Measurements from ENCODE around the gene NUP50. TPM values are rescaled to one million over a fixed set of nuclear protein-coding genes. Genes with fewer than 3 reads are reported as not detected.

The NUP50 gene, protein sequence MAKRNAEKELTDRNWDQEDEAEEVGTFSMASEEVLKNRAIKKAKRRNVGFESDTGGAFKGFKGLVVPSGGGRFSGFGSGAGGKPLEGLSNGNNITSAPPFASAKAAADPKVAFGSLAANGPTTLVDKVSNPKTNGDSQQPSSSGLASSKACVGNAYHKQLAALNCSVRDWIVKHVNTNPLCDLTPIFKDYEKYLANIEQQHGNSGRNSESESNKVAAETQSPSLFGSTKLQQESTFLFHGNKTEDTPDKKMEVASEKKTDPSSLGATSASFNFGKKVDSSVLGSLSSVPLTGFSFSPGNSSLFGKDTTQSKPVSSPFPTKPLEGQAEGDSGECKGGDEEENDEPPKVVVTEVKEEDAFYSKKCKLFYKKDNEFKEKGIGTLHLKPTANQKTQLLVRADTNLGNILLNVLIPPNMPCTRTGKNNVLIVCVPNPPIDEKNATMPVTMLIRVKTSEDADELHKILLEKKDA
- total RNA-seq: 100 to 1,000 TPM; 180 to 183 TPM

DNA sequence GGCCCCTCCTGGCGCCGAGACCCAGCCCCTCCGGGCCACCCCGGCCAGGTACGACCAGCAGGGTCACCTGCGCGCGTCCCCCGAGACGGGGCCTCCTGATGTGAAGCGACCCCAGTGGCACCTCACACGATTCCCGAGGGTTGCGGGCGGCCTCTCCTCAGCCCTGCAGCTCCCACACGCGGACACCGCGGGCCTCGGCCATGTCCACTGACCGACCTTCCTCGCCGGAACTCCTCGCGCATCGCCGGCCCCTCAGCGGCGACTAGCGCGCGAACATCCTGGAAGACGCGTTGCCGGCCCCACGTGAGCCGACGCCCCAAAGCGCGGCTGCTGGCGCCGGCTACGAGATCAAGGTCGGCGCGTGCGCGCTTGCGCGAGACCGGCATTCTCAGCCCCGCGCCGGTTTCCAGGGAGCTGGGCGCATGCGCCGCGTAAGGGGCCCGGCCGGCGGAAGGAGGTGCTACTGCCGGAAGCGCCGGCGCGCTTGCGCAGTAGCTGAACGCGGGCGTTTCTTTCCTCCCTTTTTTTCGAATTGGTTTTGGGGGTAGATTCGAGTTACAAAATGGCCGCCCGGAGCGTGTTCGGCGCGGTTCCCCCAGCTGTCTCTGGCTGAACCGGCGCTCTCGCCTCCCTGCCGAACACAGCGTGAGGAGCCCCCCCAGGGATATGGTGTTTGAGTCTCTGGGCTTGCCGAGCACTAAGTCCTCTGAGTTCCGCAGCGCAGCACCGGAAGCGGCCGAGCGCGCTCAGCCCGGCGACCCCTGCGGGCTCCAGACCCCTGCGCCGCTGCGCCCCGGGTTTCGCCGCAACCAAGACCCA, at the start of gene NUP50:
TSS of gene NUP50 (plus strand) at position 475 of the 819 bp plus-strand sequence. CDS start 4,253 bp downstream, outside the sequence.
- peaks cover 60% of the 10 kb centered on the region for H3K4me1 Mint-ChIP-seq
- ChIA-PET POLR2A (interaction anchor here (0.9 kb wide), 1 partner anchor 10 kb away, joined by 3 read pairs; no protein-coding TSS in a partner anchor), CTCF (interaction anchor here (0.9 to 1.7 kb wide), 4 partner anchors 10 to 479 kb away, joined by 3 to 7 read pairs (median 4); no protein-coding TSS in a partner anchor)
- DNase-seq: peak; percentile 95
- peak within 1 kb of the TSS; percentile 91 for H3K4me3 Mint-ChIP-seq
- peak within 1 kb of the TSS; percentile 96 for H3K27ac Mint-ChIP-seq
- no peaks in the 10 kb centered on the region for H3K27me3 Mint-ChIP-seq
- H3K36me3 Mint-ChIP-seq (ENCODE audit: low read depth): peaks cover 34% of the 10 kb centered on the region
- H3K9me3 Mint-ChIP-seq: no peaks in the 10 kb centered on the region

DNA sequence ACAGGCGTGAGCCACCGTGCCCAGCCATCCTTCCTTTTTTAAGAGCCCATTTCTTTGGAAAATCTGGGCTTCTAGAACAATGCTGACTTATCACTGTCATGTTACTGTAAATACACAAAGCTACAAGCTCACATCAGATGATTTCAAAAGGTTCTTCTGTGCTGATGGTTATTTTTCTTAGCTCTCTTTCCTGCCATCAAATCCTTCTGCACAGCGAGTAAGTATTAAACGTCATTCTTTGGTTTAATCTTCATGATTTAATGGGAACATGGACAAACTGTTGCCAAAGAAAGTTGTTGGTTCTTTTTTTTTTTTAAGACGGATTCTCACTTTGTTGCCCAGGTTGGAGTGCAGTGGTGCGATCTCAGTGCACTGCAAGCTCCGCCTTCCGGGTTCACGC, 43.3 kb upstream of the NUP50 start:
- no peak overlapping the region for H3K4me3 Mint-ChIP-seq
- ChIA-PET POLR2A (no interaction called here), CTCF (interaction anchor here (0.6 to 1.6 kb wide), 2 partner anchors 12 to 132 kb away, joined by 3 to 4 read pairs; no protein-coding TSS in a partner anchor)
- DNase-seq: no peak
- H3K36me3 Mint-ChIP-seq (ENCODE audit: low read depth): no peaks in the 10 kb centered on the region
- H3K27me3 Mint-ChIP-seq: no peaks in the 10 kb centered on the region
- no peaks in the 10 kb centered on the region for H3K9me3 Mint-ChIP-seq
- H3K27ac Mint-ChIP-seq: no peak overlapping the region
- no peaks in the 10 kb centered on the region for H3K4me1 Mint-ChIP-seq

DNA sequence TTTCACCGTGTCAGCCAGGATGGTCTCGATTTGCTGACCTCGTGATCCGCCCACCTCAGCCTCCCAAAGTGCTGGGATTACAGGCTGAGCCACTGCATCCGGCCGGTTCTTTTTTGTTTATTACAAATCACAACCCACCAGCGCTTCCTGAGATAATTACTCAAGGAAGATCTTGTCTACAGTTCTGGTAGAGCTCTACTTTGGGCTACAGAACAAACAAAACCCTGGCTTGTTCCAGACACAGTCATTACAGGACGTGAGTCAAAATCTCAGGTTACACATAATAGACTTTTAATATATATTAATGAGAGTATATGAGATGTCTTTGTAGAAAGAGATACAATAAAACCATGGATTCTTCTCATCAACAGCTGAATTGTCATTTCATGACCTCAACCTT, 42.8 kb upstream of the NUP50 start:
- no peaks in the 10 kb centered on the region for H3K9me3 Mint-ChIP-seq
- DNase-seq: no peak
- H3K36me3 Mint-ChIP-seq (ENCODE audit: low read depth): no peaks in the 10 kb centered on the region
- no peaks in the 10 kb centered on the region for H3K4me1 Mint-ChIP-seq
- no peaks in the 10 kb centered on the region for H3K27me3 Mint-ChIP-seq
- ChIA-PET CTCF (interaction anchor here (1.6 kb wide), 1 partner anchor 13 kb away, joined by 4 read pairs; no protein-coding TSS in a partner anchor), POLR2A (no interaction called here)
- no peak overlapping the region for H3K27ac Mint-ChIP-seq
- no peak overlapping the region for H3K4me3 Mint-ChIP-seq

DNA sequence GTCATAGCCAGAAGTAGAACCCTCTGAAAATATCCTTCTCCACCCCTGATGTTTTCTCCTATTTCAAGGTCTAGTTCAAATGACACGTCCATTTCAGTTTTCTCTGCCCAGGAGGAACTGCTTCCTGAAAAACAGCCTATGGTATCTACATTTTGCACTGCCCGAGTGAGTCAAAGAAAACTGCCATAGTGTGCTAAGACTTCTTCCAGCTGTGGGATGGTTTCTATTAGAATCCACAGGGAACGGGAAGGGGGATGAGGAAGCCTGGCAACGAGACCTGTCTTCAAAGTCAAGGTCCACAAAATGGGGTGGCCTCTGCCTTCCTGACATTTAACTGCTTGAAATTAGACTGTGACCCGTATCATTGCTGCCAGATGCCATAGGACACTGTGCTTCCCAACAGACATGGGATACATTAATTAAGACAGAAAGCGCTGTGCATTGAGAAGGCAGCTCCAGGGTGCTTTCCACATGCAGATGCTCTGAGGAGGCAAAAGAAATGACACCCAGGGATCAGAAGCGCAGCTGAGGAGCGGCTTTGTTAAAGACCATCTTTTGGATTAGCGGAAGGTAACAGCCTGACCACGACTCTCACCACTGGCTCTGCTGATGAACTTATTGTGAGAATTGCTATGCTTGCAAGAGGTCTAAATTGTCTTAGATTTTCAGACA, 39.4 kb upstream of the NUP50 start:
- no peak for DNase-seq
- Mint-ChIP-seq H3K4me3 (no peak overlapping the region), H3K27me3 (no peaks in the 10 kb centered on the region), H3K36me3 (ENCODE audit: low read depth) (no peaks in the 10 kb centered on the region), H3K27ac (no peak overlapping the region), H3K9me3 (no peaks in the 10 kb centered on the region), H3K4me1 (peaks cover 4% of the 10 kb centered on the region)
- CTCF ChIA-PET: no interaction called here
- POLR2A ChIA-PET: no interaction called here

DNA sequence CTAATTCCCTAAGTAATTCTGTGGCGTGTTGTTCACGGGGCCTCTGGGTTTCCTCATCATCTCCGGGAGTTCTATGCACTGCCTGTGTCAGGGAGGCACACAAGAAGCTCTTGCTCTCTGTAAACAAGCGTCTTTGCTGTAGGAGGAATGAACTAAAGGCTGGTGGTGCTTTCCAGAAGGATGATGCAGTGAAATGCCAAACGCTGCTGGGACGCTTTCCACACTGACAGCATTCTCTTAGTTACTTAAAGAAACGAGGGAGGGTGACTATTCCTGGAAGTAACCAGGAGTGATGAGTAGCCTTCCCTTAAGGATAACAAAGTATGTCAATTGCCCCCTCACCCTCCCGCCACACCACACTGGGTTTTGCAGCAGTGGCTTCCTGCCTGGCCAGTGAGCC, 38.5 kb upstream of the NUP50 start:
- Mint-ChIP-seq H3K4me1 (peaks cover 13% of the 10 kb centered on the region), H3K9me3 (no peaks in the 10 kb centered on the region), H3K36me3 (ENCODE audit: low read depth) (no peaks in the 10 kb centered on the region), H3K4me3 (no peak overlapping the region), H3K27me3 (no peaks in the 10 kb centered on the region), H3K27ac (no peak overlapping the region)
- ChIA-PET POLR2A (no interaction called here), CTCF (no interaction called here)
- DNase-seq: no peak

DNA sequence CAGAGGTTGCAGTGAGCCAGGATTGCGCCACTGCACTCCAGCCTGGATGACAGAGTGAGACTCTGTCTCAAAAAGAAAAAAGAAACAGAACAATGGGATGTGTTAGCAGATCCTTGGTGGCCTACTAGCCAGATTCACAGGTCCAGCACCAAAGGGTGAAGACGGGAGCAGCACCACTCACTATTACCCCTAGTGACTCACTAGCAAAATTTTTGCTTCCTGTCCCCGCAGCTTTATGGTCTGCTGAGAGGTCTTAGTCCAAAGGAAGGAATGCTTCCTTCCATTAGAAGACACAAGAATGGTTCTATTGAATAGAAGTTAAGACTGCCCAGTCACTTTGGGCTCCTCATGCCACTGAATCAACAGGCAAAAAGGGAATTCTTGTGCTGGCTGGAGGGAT, 35.9 kb upstream of the NUP50 start:
- Mint-ChIP-seq H3K27me3 (no peaks in the 10 kb centered on the region), H3K36me3 (ENCODE audit: low read depth) (peaks cover 14% of the 10 kb centered on the region), H3K9me3 (no peaks in the 10 kb centered on the region), H3K4me3 (no peak overlapping the region), H3K27ac (no peak overlapping the region), H3K4me1 (peaks cover 26% of the 10 kb centered on the region)
- ChIA-PET POLR2A (no interaction called here), CTCF (no interaction called here)
- DNase-seq: no peak

DNA sequence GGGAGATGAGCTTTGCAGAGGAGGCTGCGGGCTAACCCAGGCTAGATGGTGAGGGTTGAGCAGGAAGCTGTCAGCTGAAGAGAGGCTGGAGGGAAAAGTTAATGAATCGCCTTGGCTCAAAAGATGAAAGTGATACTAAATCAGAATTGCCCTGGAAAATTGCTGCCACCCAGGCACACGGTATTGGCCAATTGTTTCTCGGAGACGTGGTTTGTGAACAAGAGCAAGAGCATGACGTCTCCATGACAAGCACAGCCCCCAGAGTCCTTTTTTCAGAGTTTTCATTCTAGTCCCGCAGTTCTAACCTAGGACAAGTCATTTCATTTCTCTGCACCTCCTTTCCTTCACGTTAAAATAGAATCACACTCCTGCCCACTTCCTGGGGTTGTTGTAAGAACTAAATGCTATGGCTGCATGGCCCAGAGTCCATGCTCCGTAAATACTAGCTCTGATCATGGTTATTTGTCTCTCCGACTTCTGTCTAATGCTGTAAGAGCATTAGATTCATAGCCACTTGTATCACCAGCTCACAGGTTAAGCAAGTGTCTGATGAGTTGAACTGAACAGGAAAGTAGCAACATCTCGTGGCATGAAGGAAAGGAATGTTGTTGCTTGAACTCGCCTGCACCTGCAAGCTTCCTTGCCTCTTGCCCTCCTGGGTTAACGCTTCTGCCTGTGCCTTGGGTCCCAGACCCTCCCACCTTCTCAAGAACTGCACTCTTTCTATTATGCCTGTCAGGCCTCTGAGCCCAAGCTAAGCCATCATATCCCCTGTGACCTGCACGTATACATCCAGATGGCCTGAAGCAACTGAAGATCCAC, 33.8 kb upstream of the NUP50 start:
- H3K27me3 Mint-ChIP-seq: no peaks in the 10 kb centered on the region
- ChIA-PET POLR2A (no interaction called here), CTCF (interaction anchor here (1.3 kb wide), 1 partner anchor 8 kb away, joined by 3 read pairs; no protein-coding TSS in a partner anchor)
- peak; percentile 28 for DNase-seq
- H3K4me3 Mint-ChIP-seq: peak overlapping the region; percentile 28
- H3K27ac Mint-ChIP-seq: peak overlapping the region; percentile 76
- H3K9me3 Mint-ChIP-seq: peaks cover 8% of the 10 kb centered on the region
- H3K4me1 Mint-ChIP-seq: peaks cover 26% of the 10 kb centered on the region
- H3K36me3 Mint-ChIP-seq (ENCODE audit: low read depth): peaks cover 27% of the 10 kb centered on the region

DNA sequence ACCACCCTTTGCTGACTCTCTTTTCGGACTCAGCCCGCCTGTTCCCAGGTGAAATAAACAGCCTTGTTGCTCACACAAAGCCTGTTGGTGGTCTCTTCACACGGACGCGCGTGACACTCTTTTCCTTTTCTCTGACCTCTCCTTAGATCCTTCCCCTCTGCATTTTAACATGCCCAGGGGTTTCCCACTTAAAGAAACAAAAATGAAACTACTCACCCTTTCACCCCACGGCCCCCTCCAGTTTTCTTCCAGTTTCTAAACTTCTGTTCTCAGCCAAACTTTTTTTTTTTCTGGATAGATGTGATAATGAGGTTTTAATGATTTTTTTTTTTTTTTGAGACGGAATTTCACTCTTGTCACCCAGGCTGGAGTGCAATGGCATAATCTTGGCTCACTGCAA, 32.8 kb upstream of the NUP50 start:
- DNase-seq: no peak
- H3K4me1 Mint-ChIP-seq: peaks cover 26% of the 10 kb centered on the region

DNA sequence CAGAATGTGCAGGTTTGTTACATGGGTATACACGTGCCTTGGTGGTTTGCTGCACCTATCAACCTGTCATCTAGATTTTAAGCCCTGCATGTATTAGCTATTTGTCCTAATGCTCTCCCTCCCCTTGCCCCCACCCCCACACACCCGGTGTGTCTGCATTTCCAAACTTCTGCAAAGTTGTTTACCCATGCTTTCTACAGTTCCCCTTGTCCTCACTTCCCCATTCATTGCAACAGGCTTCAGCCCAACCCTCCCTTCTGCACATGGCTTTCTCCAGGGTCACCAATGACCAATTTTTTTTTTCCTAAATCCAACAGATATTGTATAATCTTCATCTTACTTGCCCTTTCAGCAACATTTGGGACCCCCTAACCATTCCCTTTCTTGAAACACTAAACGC, 32.0 kb upstream of the NUP50 start:
- H3K9me3 Mint-ChIP-seq: peaks cover 10% of the 10 kb centered on the region

More for the DNA sequence above, 32.8 kb upstream of the NUP50 start:
- no peaks in the 10 kb centered on the region for H3K27me3 Mint-ChIP-seq
- CTCF ChIA-PET: no interaction called here
- peaks cover 10% of the 10 kb centered on the region for H3K9me3 Mint-ChIP-seq
- no peak overlapping the region for H3K27ac Mint-ChIP-seq
- peaks cover 33% of the 10 kb centered on the region for H3K36me3 Mint-ChIP-seq (ENCODE audit: low read depth)
- no peak overlapping the region for H3K4me3 Mint-ChIP-seq
- POLR2A ChIA-PET: no interaction called here

DNA sequence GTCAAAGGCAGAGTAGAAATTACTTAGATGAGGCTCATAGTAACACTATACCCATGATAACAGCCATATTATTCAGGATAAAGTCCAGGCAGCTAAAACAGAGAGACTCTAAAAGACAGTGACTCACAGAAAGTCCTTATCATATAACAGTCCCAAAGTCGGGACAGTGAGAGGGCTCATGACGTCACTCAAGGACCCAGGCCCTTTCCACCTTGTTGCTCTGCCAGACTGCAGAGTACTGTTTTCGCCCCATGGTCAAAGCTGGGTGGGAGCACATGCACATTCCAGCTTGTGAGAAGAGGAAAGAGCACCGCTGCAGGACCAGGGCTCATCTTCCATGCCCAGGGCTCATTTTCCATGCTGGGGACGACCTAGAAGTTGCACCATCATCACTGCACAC, 29.4 kb upstream of the NUP50 start:
- POLR2A ChIA-PET: interaction anchor here (0.5 kb wide), 1 partner anchor 1079 kb away, joined by 3 read pairs; no protein-coding TSS in a partner anchor
- H3K36me3 Mint-ChIP-seq (ENCODE audit: low read depth): peaks cover 36% of the 10 kb centered on the region
- CTCF ChIA-PET: interaction anchor here (0.5 kb wide), 1 partner anchor 17 kb away, joined by 5 read pairs; no protein-coding TSS in a partner anchor
- H3K9me3 Mint-ChIP-seq: peaks cover 10% of the 10 kb centered on the region
- H3K4me1 Mint-ChIP-seq: peaks cover 31% of the 10 kb centered on the region
- no peaks in the 10 kb centered on the region for H3K27me3 Mint-ChIP-seq
- H3K27ac Mint-ChIP-seq: no peak overlapping the region
- H3K4me3 Mint-ChIP-seq: no peak overlapping the region
- DNase-seq: no peak

More for the DNA sequence above, 32.0 kb upstream of the NUP50 start:
- Mint-ChIP-seq H3K27me3 (no peaks in the 10 kb centered on the region), H3K36me3 (ENCODE audit: low read depth) (peaks cover 33% of the 10 kb centered on the region), H3K4me3 (no peak overlapping the region), H3K4me1 (peaks cover 31% of the 10 kb centered on the region), H3K27ac (no peak overlapping the region)
- no peak for DNase-seq
- ChIA-PET POLR2A (no interaction called here), CTCF (interaction anchor here (0.7 kb wide), 1 partner anchor 16 kb away, joined by 4 read pairs; no protein-coding TSS in a partner anchor)

DNA sequence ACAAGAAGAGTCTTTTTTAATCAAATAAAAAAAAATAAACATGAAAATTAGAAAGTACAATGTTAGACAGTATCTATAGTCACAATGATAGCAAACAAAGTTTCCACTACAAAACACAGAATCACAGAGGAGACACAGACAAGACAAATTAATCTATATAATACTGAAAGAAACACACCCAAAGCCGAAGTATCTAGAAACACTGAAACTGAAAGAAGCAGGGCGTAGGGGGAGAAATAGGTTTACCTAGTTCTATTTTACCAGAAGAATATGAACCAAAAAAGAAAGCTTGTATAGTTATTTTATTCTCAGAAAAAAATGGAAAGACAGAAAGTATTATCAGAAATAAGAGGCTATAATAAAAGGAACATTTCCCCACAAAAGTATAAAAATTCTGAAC, 27.1 kb upstream of the NUP50 start:
- Mint-ChIP-seq H3K4me3 (no peak overlapping the region), H3K27ac (no peak overlapping the region), H3K4me1 (peaks cover 13% of the 10 kb centered on the region), H3K36me3 (ENCODE audit: low read depth) (peaks cover 39% of the 10 kb centered on the region), H3K27me3 (no peaks in the 10 kb centered on the region), H3K9me3 (peaks cover 10% of the 10 kb centered on the region)
- DNase-seq: no peak
- ChIA-PET CTCF (no interaction called here), POLR2A (no interaction called here)

DNA sequence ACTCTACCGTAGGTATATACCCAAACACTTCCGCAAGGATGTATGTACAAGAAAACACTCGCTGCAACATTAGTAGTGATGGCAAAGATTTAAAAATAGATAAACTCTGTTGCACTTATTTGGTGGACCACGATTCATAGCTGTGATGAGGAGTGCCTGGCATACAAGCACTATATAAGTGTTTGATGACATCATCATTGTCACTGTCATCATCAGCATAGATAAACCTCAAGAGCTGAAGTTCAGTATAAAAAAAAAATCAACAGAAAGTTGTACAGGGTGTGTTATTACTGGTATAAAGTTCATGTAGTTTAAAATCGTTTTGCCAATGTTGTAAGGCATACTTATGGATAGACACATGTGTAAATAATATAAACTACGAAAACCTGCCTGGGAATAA, 24.0 kb upstream of the NUP50 start:
- Mint-ChIP-seq H3K27ac (no peak overlapping the region), H3K27me3 (no peaks in the 10 kb centered on the region), H3K36me3 (ENCODE audit: low read depth) (peaks cover 32% of the 10 kb centered on the region), H3K9me3 (peaks cover 6% of the 10 kb centered on the region), H3K4me1 (peaks cover 8% of the 10 kb centered on the region), H3K4me3 (no peak overlapping the region)
- ChIA-PET CTCF (interaction anchor here (0.9 kb wide), 1 partner anchor 9 kb away, joined by 3 read pairs; no protein-coding TSS in a partner anchor), POLR2A (interaction anchor here (0.6 kb wide), 1 partner anchor 32 kb away, joined by 10 read pairs; no protein-coding TSS in a partner anchor)
- DNase-seq: no peak
